A673 (cell line): ENCODE measurements around the gene AMIGO3.

ENCODE experiments used
- CTCF ChIP-seq: fragments of 300-800, 200-600 bp; sonication (generic); conservative IDR thresholded peaks from 2 replicates; pipeline ENCODE4 v1.5.1; 2017; ENCODE audit warnings: low read depth, mild to moderate bottlenecking, antibody characterized with exemption, low read length, moderate library complexity, mixed read lengths
- EZH2 ChIP-seq: fragments of 200-600 bp; sonication (generic); IDR thresholded peaks from 2 replicates; pipeline ENCODE4 v1.6.1; 2017; ENCODE audit warnings: borderline replicate concordance, low read depth, mild to moderate bottlenecking, mixed read lengths, antibody characterized with exemption, low read length; ENCODE audit not compliant: poor library complexity, severe bottlenecking

DNA sequence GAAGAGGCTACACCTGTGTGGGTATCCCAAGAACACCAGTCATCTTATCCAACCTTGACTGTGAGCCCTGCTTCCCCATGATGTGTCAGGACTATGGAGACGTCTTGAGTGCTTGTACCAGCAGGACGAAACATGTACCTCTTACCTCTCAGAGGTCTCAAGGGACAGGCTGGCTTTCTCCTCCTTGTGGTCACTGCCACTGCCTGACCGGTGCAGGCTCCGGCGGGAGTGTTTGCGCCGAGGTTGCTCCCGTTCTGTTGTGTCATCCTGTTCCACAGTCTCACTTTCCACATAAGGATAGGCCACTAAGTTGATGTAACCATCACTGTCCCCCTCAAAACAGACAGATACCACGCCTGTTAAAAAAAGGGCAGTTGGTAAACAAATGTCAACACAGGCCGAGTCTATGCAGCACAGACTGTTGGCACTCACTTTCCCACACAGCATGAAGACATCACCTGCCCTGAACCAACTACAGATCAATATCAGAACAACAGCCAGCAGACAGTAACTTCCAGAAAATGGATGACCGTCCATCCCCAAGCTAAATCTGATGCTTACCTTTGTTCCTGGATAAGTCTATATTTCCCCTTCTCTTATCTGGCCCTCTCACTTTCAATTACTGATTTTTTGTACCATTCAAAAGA is 18.7 kb upstream of the AMIGO3 start:
- no peak for TF ChIP-seq EZH2
- TF ChIP-seq CTCF, result no peak
